Naive thymus-derived CD4-positive, alpha-beta T cell (primary cell): ENCODE data around the gene IL17RE. TPM values are rescaled to one million over a fixed set of nuclear protein-coding genes. Genes with fewer than 3 reads are reported as not detected.

Source experiments
- ATAC-seq: fragments of 150-1000 bp; cut with Tn5 transposase; 2 replicates; pipeline ENCODE4 v1.10.0; 2021; ENCODE audit warnings: mild to moderate bottlenecking, moderate library complexity
- CTCF ChIA-PET: fragments of 350-600 bp; sonication (Branson Sonifier 250); formaldehyde crosslinking; loops from one replicate; lab custom pipeline; 2021; ENCODE audit warnings: antibody characterized with exemption; lab: Charles Lee
- POLR2A ChIA-PET: fragments of 350-600 bp; sonication (Branson Sonifier 250); formaldehyde crosslinking; loops from one replicate; lab custom pipeline; 2021; ENCODE audit warnings: antibody characterized with exemption, inconsistent platforms; lab: Charles Lee
- DNase-seq, 9 donors: peaks; one replicate each; pipeline versions ENCODE4 v3.0.0 to v3.0.0-alpha.2; 2020 to 2022; ENCODE audit warnings: mixed read lengths in 1 of 9
- H3K27ac ChIP-seq: one replicate; pipeline ENCODE4 v1.7.0; 2013; ENCODE audit warnings: mild to moderate bottlenecking, low read depth, low read length, moderate library complexity
- H3K27me3 ChIP-seq, 2 donors: one replicate each; pipeline ENCODE4 v1.7.0; 2013; ENCODE audit warnings: low read length in 2 of 2, mild to moderate bottlenecking in 2 of 2, moderate library complexity in 2 of 2; ENCODE audit not compliant: control insufficient read depth in 2 of 2, insufficient read depth in 2 of 2
- H3K36me3 ChIP-seq, 3 experiments: 1 replicate in 2 of 3; 2 replicates in 1 of 3; pipeline ENCODE4 v1.7.0; 2013; ENCODE audit warnings: low read length in 3 of 3, mild to moderate bottlenecking in 3 of 3, moderate library complexity in 1 of 3; ENCODE audit not compliant: insufficient read depth in 3 of 3, control insufficient read depth in 2 of 3
- H3K4me1 ChIP-seq, 2 donors: one replicate each; pipeline ENCODE4 v1.7.0; 2013; ENCODE audit warnings: low read length in 2 of 2, mild to moderate bottlenecking in 2 of 2, moderate library complexity in 1 of 2; ENCODE audit not compliant: control insufficient read depth in 2 of 2, insufficient read depth in 2 of 2
- H3K4me3 ChIP-seq: 2 replicates; pipeline ENCODE4 v1.7.0; 2013; ENCODE audit warnings: mild to moderate bottlenecking, low read length
- H3K9me3 ChIP-seq, 3 experiments: 1 replicate in 2 of 3; 2 replicates in 1 of 3; pipeline ENCODE4 v1.7.0; 2013; ENCODE audit warnings: low read length in 3 of 3; ENCODE audit not compliant: control insufficient read depth in 2 of 3
- H3K27ac Mint-ChIP-seq, 9 donors: one replicate each; pipeline ENCODE4 v1.8.0; 2020 to 2022; ENCODE audit warnings: mixed read lengths in 9 of 9, mild to moderate bottlenecking in 8 of 9, moderate library complexity in 5 of 9, inconsistent platforms in 2 of 9
- H3K27me3 Mint-ChIP-seq, 5 donors: one replicate each; pipeline ENCODE4 v1.8.0; 2021 to 2022; ENCODE audit warnings: mixed read lengths in 5 of 5, mild to moderate bottlenecking in 1 of 5
- H3K36me3 Mint-ChIP-seq, 5 donors: one replicate each; pipeline ENCODE4 v1.8.0; 2020 to 2022; ENCODE audit warnings: mixed read lengths in 5 of 5, mild to moderate bottlenecking in 3 of 5, inconsistent platforms in 1 of 5
- H3K4me1 Mint-ChIP-seq, 7 donors: one replicate each; pipeline ENCODE4 v1.8.0; 2020 to 2022; ENCODE audit warnings: mixed read lengths in 7 of 7, mild to moderate bottlenecking in 3 of 7, inconsistent platforms in 1 of 7
- H3K4me3 Mint-ChIP-seq, 10 donors: one replicate each; pipeline ENCODE4 v1.8.0; 2020 to 2022; ENCODE audit warnings: mild to moderate bottlenecking in 10 of 10, mixed read lengths in 10 of 10, moderate library complexity in 6 of 10, inconsistent platforms in 2 of 10
- H3K9me3 Mint-ChIP-seq, 11 donors: one replicate each; pipeline ENCODE4 v1.8.0; 2020 to 2022; ENCODE audit warnings: mixed read lengths in 11 of 11, mild to moderate bottlenecking in 4 of 11, inconsistent platforms in 1 of 11, moderate library complexity in 1 of 11
- intact Hi-C, 2 donors: fragments of 100-400 bp; cut with micrococcal nuclease; formaldehyde crosslinking; loops; one replicate each; pipeline ENCODE4 v1.15.1; 2023
- polyA plus RNA-seq, 2 donors: library from polyadenylated mRNA; unstranded; fragments of 300-500 nt; fragmentation: Illumina TruSeq; gene quantifications; one replicate each; pipeline ENCODE4 v1.2.3, GENCODE V29; 2021
- total RNA-seq, 6 experiments: library from RNA in 5 of 6; stranded (reverse) in 5 of 6; gene quantifications; 1 replicate in 5 of 6; 2 replicates in 1 of 6; pipeline ENCODE4 v1.2.3 and lab custom pipeline; 2021 to 2026

IL17RE gene
- total and polyA plus RNA-seq, 7 experiments from 2014 or later = 0.19 to 2.2 (median 0.38) TPM; not detected in 2

GRCh38 chr3:9951126-9951525 is 48.5 kb downstream of the IL17RE start:
- H3K9me3 ChIP-seq = no peaks in the 10 kb centered on the region
- DNase-seq = no peak
- Mint-ChIP-seq H3K4me1 (peaks cover 10 to 26% (median 19%) of the 10 kb centered on the region in 7 donors), H3K9me3 (no peaks in the 10 kb centered on the region), H3K36me3 (peaks cover 0 to 2% (median 0%) of the 10 kb centered on the region in 5 donors), H3K27ac (peak overlapping the region in 6 of 9 donors; percentile 7 to 84 (median 56)), H3K27me3 (no peaks in the 10 kb centered on the region), H3K4me3 (peak overlapping the region; percentile 83 to 91 (median 86))
- ChIA-PET CTCF (interaction anchor here (1.7 kb wide), 1 partner anchor 18 kb away, joined by 7 read pairs; the partner anchor contains the start of gene CRELD1), POLR2A (interaction anchor here (1.8 to 5.2 kb wide), 3 partner anchors 16 to 370 kb away, joined by 6 to 43 read pairs (median 7); partner anchors contain the start of genes CRELD1 and SEC13)
- H3K4me3 ChIP-seq = peak overlapping the region; percentile 51
- ATAC-seq = no peak
- peaks cover 0 to 11% (median 0%) of the 10 kb centered on the region in 3 experiments for H3K36me3 ChIP-seq
- H3K27me3 ChIP-seq = no peaks in the 10 kb centered on the region
- H3K4me1 ChIP-seq = peaks cover 11 to 15% of the 10 kb centered on the region in 2 donors
- intact Hi-C loops = loop anchor here (2.0 to 5.0 kb wide), 2 partner anchors 36 kb away; partner anchors contain the start of gene EMC3 (in 2 of the 2)
- H3K27ac ChIP-seq = peak overlapping the region; percentile 60

GRCh38 chr3:9951598-9951961 is 48.9 kb downstream of the IL17RE start:
- Mint-ChIP-seq H3K9me3 (no peaks in the 10 kb centered on the region), H3K27ac (peak overlapping the region in 7 of 9 donors; percentile 36 to 70 (median 62)), H3K4me1 (peaks cover 10 to 24% (median 16%) of the 10 kb centered on the region in 7 donors), H3K36me3 (no peaks in the 10 kb centered on the region), H3K27me3 (no peaks in the 10 kb centered on the region), H3K4me3 (peak overlapping the region; percentile 83 to 91 (median 86))
- ATAC-seq (peak; percentile 10), DNase-seq (no peak)
- intact Hi-C loops = loop anchor here (2.0 to 5.0 kb wide), 2 partner anchors 35 to 36 kb away; partner anchors contain the start of gene EMC3 (in 2 of the 2)
- Histone ChIP-seq H3K27me3 (no peaks in the 10 kb centered on the region), H3K4me3 (peak overlapping the region; percentile 51), H3K36me3 (peaks cover 0 to 11% (median 0%) of the 10 kb centered on the region in 3 experiments), H3K4me1 (peaks cover 11 to 15% of the 10 kb centered on the region in 2 donors), H3K27ac (peak overlapping the region; percentile 60), H3K9me3 (no peaks in the 10 kb centered on the region)
- ChIA-PET POLR2A (interaction anchor here (1.6 to 5.2 kb wide), 4 partner anchors 17 to 369 kb away, joined by 5 to 43 read pairs (median 6); partner anchors contain the start of genes CRELD1 and SEC13), CTCF (interaction anchor here (1.7 kb wide), 1 partner anchor 19 kb away, joined by 7 read pairs; the partner anchor contains the start of gene CRELD1)

GRCh38 chr3:9951962-9952805 is 49.5 kb downstream of the IL17RE start, which contains the start of gene PRRT3:
Gene PRRT3, minus strand, starts transcription at chr3:9952408. Its CDS starts 2,293 bp downstream, at chr3:9950115.
- Histone ChIP-seq H3K4me1 (peaks cover 11 to 15% of the 10 kb centered on the region in 2 donors), H3K36me3 (peaks cover 0 to 11% (median 0%) of the 10 kb centered on the region in 3 experiments), H3K9me3 (no peaks in the 10 kb centered on the region), H3K27me3 (no peaks in the 10 kb centered on the region), H3K4me3 (peak within 1 kb of the TSS; percentile 51), H3K27ac (peak within 1 kb of the TSS; percentile 60)
- intact Hi-C loops = loop anchor here (1.0 to 5.0 kb wide), 4 partner anchors 19 to 62 kb away; partner anchors contain the start of genes EMC3 (in 2 of the 2), CRELD1 (in 1 of the 2) and JAGN1 (in 1 of the 2)
- Mint-ChIP-seq H3K4me3 (peak within 1 kb of the TSS; percentile 83 to 91 (median 86)), H3K27me3 (no peaks in the 10 kb centered on the region), H3K9me3 (no peaks in the 10 kb centered on the region), H3K36me3 (no peaks in the 10 kb centered on the region), H3K4me1 (peaks cover 10 to 24% (median 16%) of the 10 kb centered on the region in 7 donors), H3K27ac (peak within 1 kb of the TSS in 8 of 9 donors; percentile 36 to 70 (median 62))
- peak; percentile 23 to 63 (median 51) for DNase-seq
- CTCF ChIA-PET = interaction anchor here (1.7 kb wide), 1 partner anchor 19 kb away, joined by 7 read pairs; the partner anchor contains the start of gene CRELD1
- POLR2A ChIA-PET = interaction anchor here (0.9 to 5.2 kb wide), 6 partner anchors 17 to 369 kb away, joined by 3 to 43 read pairs (median 6); partner anchors contain the start of genes CRELD1 and SEC13
- peak; percentile 89 for ATAC-seq

- H3K27ac ChIP-seq = no peak overlapping the region
- ChIA-PET CTCF (interaction anchor here (1.1 kb wide), 1 partner anchor 26 kb away, joined by 3 read pairs; no protein-coding TSS in a partner anchor), POLR2A (interaction anchor here (5.2 kb wide), 1 partner anchor 22 kb away, joined by 43 read pairs; the partner anchor contains the start of gene CRELD1)
- intact Hi-C loops = no loop called here
- Mint-ChIP-seq H3K4me3 (no peak overlapping the region), H3K36me3 (no peaks in the 10 kb centered on the region), H3K9me3 (no peaks in the 10 kb centered on the region), H3K4me1 (peaks cover 10 to 24% (median 16%) of the 10 kb centered on the region in 7 donors), H3K27ac (peak overlapping the region in 1 of 9 donors; percentile 54), H3K27me3 (no peaks in the 10 kb centered on the region)
- no peak for ATAC-seq
- H3K36me3 ChIP-seq = no peaks in the 10 kb centered on the region
- no peaks in the 10 kb centered on the region for H3K9me3 ChIP-seq
- no peak overlapping the region for H3K4me3 ChIP-seq
- no peak for DNase-seq
- H3K27me3 ChIP-seq = no peaks in the 10 kb centered on the region
- H3K4me1 ChIP-seq = peaks cover 11 to 15% of the 10 kb centered on the region in 2 donors
Measured at GRCh38 chr3:9955067-9955502, 52.4 kb downstream of the IL17RE start.

- Mint-ChIP-seq H3K4me3 (no peak overlapping the region), H3K9me3 (no peaks in the 10 kb centered on the region), H3K27ac (peak overlapping the region in 4 of 9 donors; percentile 17 to 53 (median 49)), H3K36me3 (no peaks in the 10 kb centered on the region), H3K27me3 (no peaks in the 10 kb centered on the region), H3K4me1 (peaks cover 6 to 19% (median 14%) of the 10 kb centered on the region in 7 donors)
- no peaks in the 10 kb centered on the region for H3K9me3 ChIP-seq
- ATAC-seq = no peak
- POLR2A ChIA-PET = interaction anchor here (5.2 kb wide), 1 partner anchor 23 kb away, joined by 43 read pairs; the partner anchor contains the start of gene CRELD1
- no peak for DNase-seq
- peaks cover 10 to 14% of the 10 kb centered on the region in 2 donors for H3K4me1 ChIP-seq
- no peaks in the 10 kb centered on the region for H3K27me3 ChIP-seq
- H3K4me3 ChIP-seq = no peak overlapping the region
- CTCF ChIA-PET = interaction anchor here (1.1 kb wide), 1 partner anchor 26 kb away, joined by 3 read pairs; no protein-coding TSS in a partner anchor
- H3K36me3 ChIP-seq = peaks cover 0 to 3% (median 0%) of the 10 kb centered on the region in 3 experiments
- no peak overlapping the region for H3K27ac ChIP-seq
- intact Hi-C loops = no loop called here
Measured at GRCh38 chr3:9955611-9956352, 53.1 kb downstream of the IL17RE start.
